ENCODE measurements around the gene CSNK1E.

The CSNK1E gene

GRCh38 chr22:38311323-38311620 is 6.0 kb downstream of the CSNK1E start:
- no peak for TF ChIP-seq CTCF (IDR thresholded peaks at IDR 0.05)

- no peak for TF ChIP-seq CTCF (IDR thresholded peaks at IDR 0.05)
These were observed 6.5 kb downstream of the CSNK1E start for GRCh38 chr22:38310518-38311322.

- TF ChIP-seq CTCF (IDR thresholded peaks at IDR 0.05), result no peak
These were observed 7.4 kb downstream of the CSNK1E start for GRCh38 chr22:38309614-38310517.

- no peak for TF ChIP-seq CTCF (IDR thresholded peaks at IDR 0.05)
These were observed 8.3 kb downstream of the CSNK1E start for GRCh38 chr22:38308791-38309498.

- TF ChIP-seq CTCF (IDR thresholded peaks at IDR 0.05), result no peak
These were observed 11.5 kb downstream of the CSNK1E start for GRCh38 chr22:38305471-38306448.

GRCh38 chr22:38304526-38304925 is 12.7 kb downstream of the CSNK1E start:
- TF ChIP-seq CTCF (IDR thresholded peaks at IDR 0.05), result no peak
